Uterus (tissue), 2 donors: ENCODE data around the gene CIRBP.

Source experiments
- POLR2A ChIP-seq, 2 donors: fragments of 450-650 bp; IDR thresholded peaks; one replicate each; pipeline ENCODE4 v1.6.1; 2016; ENCODE audit warnings: antibody characterized with exemption in 2 of 2, mild to moderate bottlenecking in 1 of 2, moderate library complexity in 1 of 2
- TF ChIP-seq, protein P1 (sequence below), 4 experiments: fragments of 200-600 bp in 2 of 4; fragments of 450-650 bp in 2 of 4; sonication (generic) in 2 of 4; IDR thresholded peaks; one replicate each; pipeline ENCODE4 v1.5.1; 2016 to 2019; ENCODE audit warnings: antibody characterized with exemption in 4 of 4, mild to moderate bottlenecking in 2 of 4, moderate library complexity in 1 of 4

DNA sequence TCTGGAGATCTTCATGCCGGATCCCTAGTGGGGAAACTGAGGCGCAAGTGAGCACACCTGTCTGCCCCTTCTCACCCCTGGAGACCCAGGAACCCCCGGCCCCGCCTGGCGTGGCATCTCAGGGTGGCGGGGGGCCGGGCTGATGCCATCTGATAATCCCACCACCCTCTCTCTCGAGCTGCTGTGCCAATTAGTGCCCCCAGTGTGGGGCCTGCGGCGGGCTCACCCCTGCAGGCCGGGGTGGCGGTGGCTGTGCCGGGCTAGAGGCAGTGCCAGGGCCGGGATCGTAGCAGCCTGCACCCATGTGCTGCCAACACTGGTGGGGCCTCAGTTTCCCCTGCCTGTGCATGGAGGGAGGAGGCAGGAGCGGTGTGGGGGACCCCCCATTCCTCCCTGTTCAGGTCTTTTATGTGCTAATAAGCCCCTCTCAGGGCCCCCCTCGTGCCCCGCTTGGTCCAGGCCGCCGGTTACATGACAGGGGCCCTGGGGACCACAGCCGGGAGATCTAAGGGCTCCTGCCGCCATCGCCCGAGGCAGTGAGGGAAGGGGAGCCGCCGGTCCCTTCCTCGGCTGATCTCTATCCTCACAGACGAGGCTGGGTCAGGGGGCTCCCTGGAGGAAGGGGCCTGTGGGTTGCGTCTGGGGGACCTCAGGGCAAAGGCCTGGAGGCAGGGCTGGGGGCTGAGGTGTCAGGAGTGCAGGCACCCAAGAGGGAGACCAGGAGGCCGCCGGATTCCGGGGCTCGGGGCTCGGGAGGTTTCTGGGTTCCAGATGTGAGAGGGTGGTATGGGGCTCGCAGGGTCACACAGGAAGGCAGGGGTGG lies 24.9 kb downstream of the CIRBP start:
- TF ChIP-seq, protein P1, sequence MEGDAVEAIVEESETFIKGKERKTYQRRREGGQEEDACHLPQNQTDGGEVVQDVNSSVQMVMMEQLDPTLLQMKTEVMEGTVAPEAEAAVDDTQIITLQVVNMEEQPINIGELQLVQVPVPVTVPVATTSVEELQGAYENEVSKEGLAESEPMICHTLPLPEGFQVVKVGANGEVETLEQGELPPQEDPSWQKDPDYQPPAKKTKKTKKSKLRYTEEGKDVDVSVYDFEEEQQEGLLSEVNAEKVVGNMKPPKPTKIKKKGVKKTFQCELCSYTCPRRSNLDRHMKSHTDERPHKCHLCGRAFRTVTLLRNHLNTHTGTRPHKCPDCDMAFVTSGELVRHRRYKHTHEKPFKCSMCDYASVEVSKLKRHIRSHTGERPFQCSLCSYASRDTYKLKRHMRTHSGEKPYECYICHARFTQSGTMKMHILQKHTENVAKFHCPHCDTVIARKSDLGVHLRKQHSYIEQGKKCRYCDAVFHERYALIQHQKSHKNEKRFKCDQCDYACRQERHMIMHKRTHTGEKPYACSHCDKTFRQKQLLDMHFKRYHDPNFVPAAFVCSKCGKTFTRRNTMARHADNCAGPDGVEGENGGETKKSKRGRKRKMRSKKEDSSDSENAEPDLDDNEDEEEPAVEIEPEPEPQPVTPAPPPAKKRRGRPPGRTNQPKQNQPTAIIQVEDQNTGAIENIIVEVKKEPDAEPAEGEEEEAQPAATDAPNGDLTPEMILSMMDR (IDR thresholded peaks at IDR 0.05): no peak
- TF ChIP-seq POLR2A (IDR thresholded peaks at IDR 0.05): no peak
